ENCODE results near the gene C19orf38.

DNA sequence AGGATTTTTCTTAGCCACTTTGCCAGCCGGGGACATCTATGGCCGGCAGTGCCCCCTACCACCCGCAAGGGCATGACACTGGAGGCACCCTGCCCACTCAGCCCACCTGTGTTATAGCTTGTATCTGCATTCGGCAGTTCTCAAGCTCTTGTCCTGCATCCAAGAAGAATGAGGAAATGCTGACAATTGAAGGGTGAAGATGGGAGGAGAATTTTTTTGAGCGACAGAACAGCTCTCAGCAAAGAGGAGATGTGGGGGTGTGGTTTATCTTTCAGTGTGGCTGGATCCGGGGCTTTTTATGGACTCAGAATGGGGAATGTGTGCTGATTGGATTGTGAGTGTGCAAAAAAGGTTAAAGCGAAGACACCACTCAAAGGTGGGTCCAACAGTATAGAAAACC is 5.4 kb upstream of the C19orf38 start:
- TF ChIP-seq, protein P1, sequence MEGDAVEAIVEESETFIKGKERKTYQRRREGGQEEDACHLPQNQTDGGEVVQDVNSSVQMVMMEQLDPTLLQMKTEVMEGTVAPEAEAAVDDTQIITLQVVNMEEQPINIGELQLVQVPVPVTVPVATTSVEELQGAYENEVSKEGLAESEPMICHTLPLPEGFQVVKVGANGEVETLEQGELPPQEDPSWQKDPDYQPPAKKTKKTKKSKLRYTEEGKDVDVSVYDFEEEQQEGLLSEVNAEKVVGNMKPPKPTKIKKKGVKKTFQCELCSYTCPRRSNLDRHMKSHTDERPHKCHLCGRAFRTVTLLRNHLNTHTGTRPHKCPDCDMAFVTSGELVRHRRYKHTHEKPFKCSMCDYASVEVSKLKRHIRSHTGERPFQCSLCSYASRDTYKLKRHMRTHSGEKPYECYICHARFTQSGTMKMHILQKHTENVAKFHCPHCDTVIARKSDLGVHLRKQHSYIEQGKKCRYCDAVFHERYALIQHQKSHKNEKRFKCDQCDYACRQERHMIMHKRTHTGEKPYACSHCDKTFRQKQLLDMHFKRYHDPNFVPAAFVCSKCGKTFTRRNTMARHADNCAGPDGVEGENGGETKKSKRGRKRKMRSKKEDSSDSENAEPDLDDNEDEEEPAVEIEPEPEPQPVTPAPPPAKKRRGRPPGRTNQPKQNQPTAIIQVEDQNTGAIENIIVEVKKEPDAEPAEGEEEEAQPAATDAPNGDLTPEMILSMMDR (IDR thresholded peaks at IDR 0.05): no peak
- TF ChIP-seq POLR2A (IDR thresholded peaks at IDR 0.05) (no peak), EP300 (IDR thresholded peaks at IDR 0.05) (no peak)
